Thymus (tissue), 14 donors: ENCODE measurements around the gene SOD2. TPM values are rescaled to one million over a fixed set of nuclear protein-coding genes. Genes with fewer than 3 reads are reported as not detected.
"Not testable (repeated sequence)": the region's sequence is repeated elsewhere in the genome, so short reads cannot be mapped to it uniquely, and the experiment has no call there.

Source experiments
- DNase-seq, 9 donors: peaks; one replicate each; pipeline ENCODE4 v3.0.0-alpha.2; 2013; ENCODE audit warnings: low spot score in 9 of 9, low read depth in 6 of 9, missing footprints in 1 of 9
- H3K27ac ChIP-seq, 2 donors: one replicate each; pipeline ENCODE4 v1.5.1; 2013; ENCODE audit warnings: control low read depth in 1 of 2, low read depth in 1 of 2, low read length in 1 of 2, mild to moderate bottlenecking in 1 of 2, moderate library complexity in 1 of 2
- H3K27me3 ChIP-seq, 2 donors: one replicate each; pipeline ENCODE4 v1.5.1; 2013; ENCODE audit warnings: low read length in 1 of 2; ENCODE audit not compliant: control insufficient read depth in 2 of 2, insufficient read depth in 1 of 2
- H3K36me3 ChIP-seq, 2 donors: one replicate each; pipeline ENCODE4 v1.5.1; 2013; ENCODE audit warnings: low read length in 1 of 2, mild to moderate bottlenecking in 1 of 2, moderate library complexity in 1 of 2; ENCODE audit not compliant: control insufficient read depth in 2 of 2, insufficient read depth in 2 of 2
- H3K4me1 ChIP-seq, 2 donors: one replicate each; pipeline ENCODE4 v1.5.1; 2013; ENCODE audit warnings: low read length in 2 of 2; ENCODE audit not compliant: control insufficient read depth in 2 of 2, insufficient read depth in 2 of 2
- H3K4me3 ChIP-seq, 2 donors: one replicate each; pipeline ENCODE4 v1.5.1; 2013; ENCODE audit warnings: low read length in 2 of 2, control low read depth in 1 of 2, mild to moderate bottlenecking in 1 of 2
- H3K9me3 ChIP-seq, 2 donors: one replicate each; pipeline ENCODE4 v1.5.1; 2013; ENCODE audit warnings: low read length in 1 of 2, mild to moderate bottlenecking in 1 of 2; ENCODE audit not compliant: control insufficient read depth in 2 of 2, insufficient read depth in 1 of 2
- WGBS: extraction: QIAGEN DNeasy Blood & Tissue Kit; methylation state at CpG from one replicate; pipeline ENCODE4 v1.1.7; 2013; 5-methylcytosine and 5-hydroxymethylcytosine counted together
- long read RNA-seq, 10 donors: transcript quantifications; one replicate each; lab custom pipeline, GENCODE V29; 2026
- polyA plus RNA-seq: library from polyadenylated mRNA; stranded (reverse); fragments of 200-250 nt; gene quantifications from one replicate; pipeline ENCODE4 v1.2.3, GENCODE V29; 2013
- total RNA-seq: library from RNA; stranded (reverse); fragments of 120-200 nt; gene quantifications from one replicate; pipeline ENCODE4 v1.2.4, GENCODE V29; 2013
- donor health status: healthy.

The SOD2 gene
- total RNA-seq (68.0 TPM), polyA plus RNA-seq (759 TPM)
- long read RNA-seq, donor 1, full-length matches to known transcripts, result 1 of 1 reads
- long read RNA-seq, donor 1, partial matches to known transcripts, result 0 of 1 reads
- long read RNA-seq, donor 1, other reads (novel, unspliced or antisense), result 0 of 1 reads
- long read RNA-seq, donor 2, result 0 reads
- long read RNA-seq, donor 3, full-length matches to known transcripts, result 20 of 20 reads
- long read RNA-seq, donor 3, partial matches to known transcripts, result 0 of 20 reads
- long read RNA-seq, donor 3, other reads (novel, unspliced or antisense), result 0 of 20 reads
- long read RNA-seq, donor 4, full-length matches to known transcripts, result 6 of 6 reads
- long read RNA-seq, donor 4, partial matches to known transcripts, result 0 of 6 reads
- long read RNA-seq, donor 4, other reads (novel, unspliced or antisense), result 0 of 6 reads
- long read RNA-seq, donor 5, full-length matches to known transcripts, result 39 of 45 reads
- long read RNA-seq, donor 5, partial matches to known transcripts, result 6 of 45 reads
- long read RNA-seq, donor 5, other reads (novel, unspliced or antisense), result 0 of 45 reads
- long read RNA-seq, donor 6, full-length matches to known transcripts, result 12 of 12 reads
- long read RNA-seq, donor 6, partial matches to known transcripts, result 0 of 12 reads
- long read RNA-seq, donor 6, other reads (novel, unspliced or antisense), result 0 of 12 reads
- long read RNA-seq, donor 7, full-length matches to known transcripts, result 28 of 28 reads
- long read RNA-seq, donor 7, partial matches to known transcripts, result 0 of 28 reads
- long read RNA-seq, donor 7, other reads (novel, unspliced or antisense), result 0 of 28 reads
- long read RNA-seq, donor 8, full-length matches to known transcripts, result 14 of 14 reads
- long read RNA-seq, donor 8, partial matches to known transcripts, result 0 of 14 reads
- long read RNA-seq, donor 8, other reads (novel, unspliced or antisense), result 0 of 14 reads
- long read RNA-seq, donor 9, full-length matches to known transcripts, result 9 of 9 reads
- long read RNA-seq, donor 9, partial matches to known transcripts, result 0 of 9 reads
- long read RNA-seq, donor 9, other reads (novel, unspliced or antisense), result 0 of 9 reads
- long read RNA-seq, donor 10, full-length matches to known transcripts, result 21 of 21 reads
- long read RNA-seq, donor 10, partial matches to known transcripts, result 0 of 21 reads
- long read RNA-seq, donor 10, other reads (novel, unspliced or antisense), result 0 of 21 reads

DNA sequence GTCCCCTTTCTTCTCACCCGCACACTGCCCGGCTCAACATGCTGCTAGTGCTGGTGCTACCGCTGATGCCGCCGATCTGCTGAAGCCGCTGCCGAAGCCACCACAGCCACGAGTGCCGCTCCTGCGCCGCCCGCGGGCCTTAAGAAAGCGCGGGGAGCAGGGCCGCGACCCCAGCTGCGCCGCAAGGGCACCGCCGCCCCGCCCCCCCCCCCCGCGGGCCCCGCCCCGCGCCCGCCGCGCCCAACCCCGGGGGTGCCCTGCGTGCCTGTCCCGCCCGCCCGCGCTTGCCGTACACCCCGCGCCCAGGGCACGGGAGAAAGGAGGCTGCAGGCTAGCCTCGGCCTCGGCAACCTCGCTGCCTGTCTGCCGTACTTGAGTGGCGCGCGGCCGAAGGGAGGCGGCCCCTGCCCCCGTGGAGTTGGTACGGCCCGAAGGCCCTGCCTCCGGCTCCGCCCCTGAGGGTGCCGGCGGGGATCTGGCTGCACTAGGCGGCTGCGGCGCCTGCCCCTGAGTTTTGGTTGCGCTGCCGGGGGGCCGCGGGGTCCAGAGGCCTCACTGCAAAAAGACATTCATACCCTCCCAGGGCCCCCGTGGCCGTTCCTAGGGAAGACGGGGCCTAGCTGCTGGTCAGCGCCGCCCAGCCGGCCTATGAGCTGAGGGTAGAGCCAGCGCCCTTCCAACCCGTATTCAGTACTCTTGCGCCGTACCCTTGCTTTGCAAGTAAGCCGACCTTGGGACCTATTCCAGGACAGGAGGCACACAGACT, at the start of gene SOD2:
SOD2 (minus strand) TSS at position 114 of the 766 bp plus-strand sequence; CDS start at position 40, 74 bp downstream.
- Histone ChIP-seq H3K27me3 (no peaks in the 10 kb centered on the region), H3K9me3 (peaks cover 0 to 3% of the 10 kb centered on the region in 2 donors), H3K4me3 (peak within 1 kb of the TSS; percentile 69 to 86), H3K4me1 (peaks cover 12 to 27% of the 10 kb centered on the region in 2 donors), H3K27ac (peak within 1 kb of the TSS; percentile 96 to 100), H3K36me3 (peaks cover 4 to 8% of the 10 kb centered on the region in 2 donors)
- DNase-seq, result peak; percentile 62 to 93 (median 80)
- under 1% methylated on average over 73 of the region's 74 CpGs for WGBS

DNA sequence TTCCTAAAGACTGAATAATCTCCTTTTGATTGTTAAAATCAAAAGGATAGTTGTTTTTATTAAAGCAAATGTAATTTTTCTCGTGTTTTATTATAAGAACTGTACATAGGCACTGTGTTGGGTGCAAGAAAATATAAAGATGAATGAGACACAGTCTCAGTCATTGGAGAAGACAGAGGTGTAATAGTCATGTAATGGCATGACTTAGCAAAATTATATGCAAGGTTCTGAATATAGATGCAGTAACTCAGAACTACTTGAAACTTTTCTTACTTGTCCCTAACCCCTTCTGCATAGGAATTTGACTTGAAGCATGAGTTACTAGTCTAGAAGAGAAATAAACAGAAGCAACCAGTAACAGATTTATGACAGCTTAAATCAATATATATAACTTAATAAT, 49.1 kb upstream of the SOD2 start:
- no peaks in the 10 kb centered on the region for H3K9me3 ChIP-seq
- DNase-seq, result no peak
- WGBS, result 97% methylated on average over 1 of the region's 1 CpG
- no peak overlapping the region for H3K27ac ChIP-seq
- no peaks in the 10 kb centered on the region for H3K27me3 ChIP-seq
- no peaks in the 10 kb centered on the region for H3K4me1 ChIP-seq
- H3K36me3 ChIP-seq, result peaks cover 37 to 91% of the 10 kb centered on the region in 2 donors
- no peak overlapping the region for H3K4me3 ChIP-seq

DNA sequence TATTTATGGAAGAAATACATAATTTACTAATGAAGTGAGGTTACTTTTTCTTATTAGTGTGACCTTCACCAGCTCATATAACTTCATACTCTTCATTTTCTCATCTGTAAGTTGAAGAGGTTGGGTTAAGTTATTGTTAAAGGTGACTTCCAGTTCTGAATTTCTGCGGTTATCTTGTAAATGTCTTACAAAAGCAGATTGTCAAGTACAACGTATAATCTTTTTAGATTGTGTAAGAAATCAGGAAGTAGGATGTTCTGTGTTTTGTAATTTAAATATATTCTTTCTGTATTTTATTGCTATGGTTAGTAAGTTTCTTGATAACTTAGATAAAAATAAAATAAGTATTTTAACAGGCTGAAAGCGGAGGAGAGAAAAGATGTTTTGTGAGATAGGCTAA, 46.3 kb upstream of the SOD2 start:
- Histone ChIP-seq H3K27me3 (no peaks in the 10 kb centered on the region), H3K27ac (no peak overlapping the region), H3K36me3 (peaks cover 16 to 69% of the 10 kb centered on the region in 2 donors), H3K9me3 (no peaks in the 10 kb centered on the region), H3K4me3 (no peak overlapping the region), H3K4me1 (no peaks in the 10 kb centered on the region)
- no peak for DNase-seq
- WGBS, result 91% methylated on average over 3 of the region's 3 CpGs

DNA sequence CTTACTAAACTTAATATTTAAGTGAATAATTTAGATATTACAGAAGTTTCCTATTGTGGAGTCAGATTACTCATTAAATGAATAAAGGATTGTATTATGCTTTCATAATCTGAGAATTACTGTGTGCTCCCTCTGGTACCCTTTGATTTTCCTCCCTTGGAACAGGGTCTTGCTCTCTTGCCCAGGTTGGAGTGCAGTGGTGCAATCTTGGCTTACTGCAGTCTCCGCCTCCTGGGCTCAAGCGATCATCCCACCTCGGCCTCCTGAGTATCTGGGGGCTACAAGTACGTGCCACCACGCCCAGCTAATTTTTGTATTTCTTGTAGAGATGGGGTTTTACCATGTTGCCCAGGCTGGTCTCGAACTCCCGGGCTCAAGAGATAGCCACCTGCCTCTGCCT, 43.9 kb upstream of the SOD2 start:
- Histone ChIP-seq H3K4me1 (no peaks in the 10 kb centered on the region), H3K4me3 (no peak overlapping the region), H3K27ac (no peak overlapping the region), H3K36me3 (peaks cover 8 to 46% of the 10 kb centered on the region in 2 donors), H3K27me3 (no peaks in the 10 kb centered on the region), H3K9me3 (no peaks in the 10 kb centered on the region)
- WGBS, result 89% methylated on average over 7 of the region's 7 CpGs
- no peak for DNase-seq

DNA sequence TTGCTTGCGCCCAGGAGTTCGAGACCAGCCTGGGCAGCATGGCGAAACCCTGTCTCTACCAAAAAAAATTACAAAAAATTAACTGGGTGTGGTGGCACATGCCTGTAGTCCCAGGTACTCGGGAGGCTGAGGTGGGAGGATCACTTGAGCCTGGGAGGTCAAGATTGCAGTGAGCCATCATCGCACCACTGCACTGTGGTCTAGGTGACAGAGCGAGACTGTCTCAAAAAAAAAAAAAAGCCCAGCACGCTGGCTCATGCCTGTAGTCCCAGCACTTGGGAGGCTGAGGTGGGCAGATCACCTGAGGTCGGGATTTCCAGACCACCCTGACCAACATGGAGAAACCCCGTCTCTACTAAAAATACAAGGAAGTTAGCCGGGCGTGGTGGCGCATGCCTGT, 40.4 kb upstream of the SOD2 start:
- 95% methylated on average over 12 of the region's 12 CpGs for WGBS
- not testable (repeated sequence) for H3K4me3 ChIP-seq, H3K9me3 ChIP-seq, H3K4me1 ChIP-seq, H3K27me3 ChIP-seq, DNase-seq, H3K27ac ChIP-seq
- peaks cover 5 to 30% of the 10 kb centered on the region in 2 donors for H3K36me3 ChIP-seq

DNA sequence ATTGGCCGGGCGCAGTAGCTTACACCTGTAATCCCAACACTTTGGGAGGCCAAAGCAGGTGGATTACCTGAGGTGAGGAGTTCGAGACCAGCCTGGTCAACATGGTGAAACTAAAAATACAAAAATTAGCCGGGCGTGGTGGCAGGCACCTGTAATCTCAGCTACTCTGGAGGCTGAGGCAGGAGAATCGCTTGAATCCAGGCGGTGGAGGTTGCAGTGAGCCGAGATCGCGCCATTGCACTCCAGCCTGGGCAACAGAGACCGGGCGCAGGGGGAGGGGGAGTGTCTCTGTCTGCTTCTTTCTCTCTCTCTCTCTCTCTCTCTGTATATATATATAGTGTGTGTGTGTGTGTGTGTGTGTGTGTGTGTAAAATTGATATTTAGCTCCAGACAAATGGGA, 39.5 kb upstream of the SOD2 start:
- H3K4me1 ChIP-seq, H3K4me3 ChIP-seq, H3K27ac ChIP-seq, H3K9me3 ChIP-seq, DNase-seq, H3K27me3 ChIP-seq: not testable (repeated sequence)
- WGBS, result 94% methylated on average over 12 of the region's 12 CpGs
- H3K36me3 ChIP-seq, result peaks cover 2 to 22% of the 10 kb centered on the region in 2 donors

DNA sequence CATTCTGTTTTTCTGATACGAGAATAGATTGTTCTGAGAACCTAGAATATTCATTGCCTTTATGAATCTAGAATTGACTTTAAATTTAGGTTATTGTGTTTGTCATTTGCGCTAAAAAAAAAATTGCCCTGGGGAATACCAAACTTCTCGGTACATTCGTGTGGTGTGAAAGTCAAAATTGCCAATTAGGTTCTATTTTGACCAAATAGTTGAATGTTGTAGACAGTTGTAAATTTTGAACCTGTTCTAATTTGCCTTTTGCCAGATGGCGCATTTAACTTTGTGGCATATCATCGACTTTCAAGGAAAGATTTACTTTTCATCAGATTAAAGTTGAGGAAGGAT, 37.3 kb upstream of the SOD2 start:
- Histone ChIP-seq H3K9me3 (no peaks in the 10 kb centered on the region), H3K4me3 (no peak overlapping the region), H3K4me1 (peaks cover 4 to 6% of the 10 kb centered on the region in 2 donors), H3K36me3 (peaks cover 2 to 12% of the 10 kb centered on the region in 2 donors), H3K27ac (no peak overlapping the region), H3K27me3 (no peaks in the 10 kb centered on the region)
- 92% methylated on average over 6 of the region's 6 CpGs for WGBS
- no peak for DNase-seq

DNA sequence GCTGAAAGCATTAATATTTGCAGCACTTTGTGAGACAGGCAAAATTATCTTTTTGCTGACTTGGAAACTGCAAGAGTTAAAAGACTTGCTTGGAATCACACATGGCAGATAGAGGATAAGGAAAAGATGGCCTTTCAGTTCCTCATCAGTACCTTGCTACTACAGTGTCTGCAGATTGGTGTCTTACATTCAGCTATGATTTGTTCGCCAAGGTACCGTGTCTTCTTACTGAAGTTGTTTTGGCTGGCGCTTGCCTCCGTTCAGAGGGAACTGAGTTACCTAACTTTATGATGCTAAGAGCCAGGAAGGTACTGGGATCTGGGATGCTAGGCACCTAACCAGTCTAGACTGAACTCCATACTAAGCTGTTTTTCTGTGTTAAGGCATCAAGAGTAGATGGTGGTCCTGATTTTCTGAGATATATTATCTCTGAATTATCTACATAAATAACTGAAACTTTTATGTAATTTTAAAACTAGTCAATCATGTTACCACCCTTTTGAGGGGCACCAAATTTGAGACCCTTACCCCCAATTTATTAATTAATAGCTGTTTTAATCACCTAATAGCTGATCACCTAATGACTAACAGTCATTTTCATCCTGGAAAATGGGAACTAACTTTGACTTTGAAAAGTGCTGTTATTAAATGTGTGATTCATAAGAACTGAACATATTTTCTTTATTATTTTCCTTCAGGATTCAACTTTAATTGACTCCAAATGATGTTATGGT, 36.7 kb upstream of the SOD2 start:
- peaks cover 6 to 9% of the 10 kb centered on the region in 2 donors for H3K4me1 ChIP-seq
- DNase-seq, result peak in 2 of 9 donors; percentile 4 to 37
- 59% methylated on average over 4 of the region's 4 CpGs for WGBS
- H3K36me3 ChIP-seq, result peaks cover 2 to 14% of the 10 kb centered on the region in 2 donors
- peak overlapping the region in 1 of 2 donors; percentile 3 for H3K4me3 ChIP-seq
- no peaks in the 10 kb centered on the region for H3K9me3 ChIP-seq
- H3K27me3 ChIP-seq, result no peaks in the 10 kb centered on the region
- H3K27ac ChIP-seq, result no peak overlapping the region
